Epidermal melanocyte (primary cell): ENCODE results near the gene MIA2.
"Not testable (repeated sequence)": the region's sequence is repeated elsewhere in the genome, so short reads cannot be mapped to it uniquely, and the experiment has no call there.

Experiments
- DNase-seq: peaks from one replicate; pipeline ENCODE4 v3.0.0; 2011; ENCODE audit warnings: low spot score; ENCODE audit not compliant: insufficient read length

MIA2 gene

DNA sequence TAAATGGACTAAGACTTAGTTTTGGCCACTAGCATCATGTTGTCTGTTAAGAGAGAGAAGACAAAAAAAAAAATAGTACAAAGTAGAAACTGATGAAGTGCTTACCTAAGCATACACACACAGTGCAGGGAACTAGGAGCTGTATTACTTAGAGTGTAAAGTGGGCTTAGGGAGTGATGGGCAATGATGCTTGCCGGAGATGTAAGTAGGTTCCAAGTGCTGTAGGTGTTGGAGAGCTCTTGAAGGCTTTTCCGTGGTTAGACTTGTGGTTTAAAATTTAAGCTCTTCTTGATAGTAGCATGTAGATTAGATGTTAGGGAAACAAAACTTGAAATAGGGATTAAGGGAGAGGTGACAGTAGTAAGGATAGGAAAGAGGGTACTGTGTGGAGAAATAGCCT is 34.7 kb downstream of the MIA2 start:
- no peak for DNase-seq

GRCh38 chr14:39272918-39273317 is 39.2 kb downstream of the MIA2 start:
- DNase-seq, result no peak

DNA sequence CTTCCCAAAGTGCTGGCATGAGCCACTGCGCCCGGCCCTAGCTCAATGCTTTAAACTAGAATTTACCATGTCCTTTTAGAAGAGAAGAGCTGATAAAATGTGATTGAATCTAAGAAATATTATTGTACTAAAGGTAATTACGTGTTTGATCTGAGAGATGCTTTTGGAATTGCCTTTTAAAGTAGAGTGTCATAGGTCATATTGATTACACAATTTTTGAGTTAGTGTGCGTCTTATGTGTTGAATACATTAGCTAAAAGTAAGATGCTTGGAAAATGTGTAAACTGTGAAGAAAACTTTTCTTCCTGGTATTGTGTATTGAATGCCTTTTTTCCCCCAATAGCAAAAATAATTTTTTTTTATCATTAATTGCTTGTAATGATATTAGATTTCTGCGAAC is 41.7 kb downstream of the MIA2 start:
- DNase-seq, result no peak

- no peak for DNase-seq
Observed at GRCh38 chr14:39276005-39276404, 42.3 kb downstream of the MIA2 start.

- no peak for DNase-seq
Observed at GRCh38 chr14:39276579-39277114, 42.9 kb downstream of the MIA2 start.

DNA sequence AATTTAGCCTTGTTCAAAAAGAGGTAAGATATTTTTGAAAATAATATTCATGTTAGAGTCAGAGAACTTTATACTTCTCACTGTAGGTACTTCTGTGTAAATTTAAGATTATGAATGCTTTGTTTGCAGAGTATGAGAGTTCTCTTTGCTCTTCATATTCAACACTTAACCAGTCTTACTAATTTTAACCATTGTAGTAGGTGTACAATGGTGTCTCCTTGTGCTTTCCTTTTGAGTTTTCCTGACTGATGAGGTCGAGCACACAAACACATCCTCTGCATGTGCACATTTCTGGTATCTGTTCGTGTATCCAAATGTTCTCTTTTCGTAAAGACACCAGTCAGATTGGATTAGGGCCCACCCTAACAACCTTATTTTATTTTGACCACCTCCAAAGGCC is 45.8 kb downstream of the MIA2 start:
- no peak for DNase-seq

GRCh38 chr14:39280678-39281077 is 47.0 kb downstream of the MIA2 start:
- not testable (repeated sequence) for DNase-seq

DNA sequence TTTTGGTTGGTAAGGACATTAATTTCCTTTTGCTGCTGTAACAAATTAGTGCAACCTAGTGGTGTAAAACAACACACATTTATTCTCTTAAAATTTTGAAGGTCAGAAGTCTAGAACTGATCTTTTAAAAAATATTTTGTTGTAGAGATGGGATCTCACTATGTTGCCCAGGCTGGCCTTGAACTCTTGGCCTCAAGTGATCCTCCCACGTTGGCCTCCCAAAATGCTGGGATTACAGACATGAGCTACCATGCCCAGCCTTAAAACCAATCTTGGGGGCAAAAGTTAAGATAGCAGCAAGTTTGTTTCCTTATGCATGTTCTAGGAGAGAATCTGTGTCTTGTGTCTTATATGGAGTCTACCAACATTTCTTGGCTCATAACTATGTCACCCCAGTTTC is 55.8 kb downstream of the MIA2 start:
- no peak for DNase-seq

GRCh38 chr14:39291701-39292100 is 58.0 kb downstream of the MIA2 start:
- DNase-seq, result no peak

GRCh38 chr14:39293629-39294028 is 59.9 kb downstream of the MIA2 start:
- no peak for DNase-seq

DNA sequence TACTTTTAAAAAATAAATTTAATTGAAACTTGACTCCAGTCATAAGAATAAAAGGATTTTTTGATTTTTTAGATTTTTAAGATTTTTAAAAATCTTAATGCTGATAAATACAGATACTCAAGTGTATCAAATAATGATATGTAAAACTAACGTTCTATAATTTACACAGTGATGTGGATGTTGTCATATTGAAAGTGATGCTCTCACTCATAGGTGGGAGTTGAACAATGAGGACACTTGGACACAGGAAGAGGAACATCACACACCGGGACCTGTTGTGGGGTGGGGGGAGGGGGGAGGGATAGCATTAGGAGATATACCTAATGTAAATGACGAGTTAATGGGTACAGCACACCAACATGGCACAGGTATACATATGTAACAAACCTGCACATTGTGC is 66.7 kb downstream of the MIA2 start:
- not testable (repeated sequence) for DNase-seq

- DNase-seq, result no peak
Observed at GRCh38 chr14:39302124-39302810, 68.6 kb downstream of the MIA2 start.

DNA sequence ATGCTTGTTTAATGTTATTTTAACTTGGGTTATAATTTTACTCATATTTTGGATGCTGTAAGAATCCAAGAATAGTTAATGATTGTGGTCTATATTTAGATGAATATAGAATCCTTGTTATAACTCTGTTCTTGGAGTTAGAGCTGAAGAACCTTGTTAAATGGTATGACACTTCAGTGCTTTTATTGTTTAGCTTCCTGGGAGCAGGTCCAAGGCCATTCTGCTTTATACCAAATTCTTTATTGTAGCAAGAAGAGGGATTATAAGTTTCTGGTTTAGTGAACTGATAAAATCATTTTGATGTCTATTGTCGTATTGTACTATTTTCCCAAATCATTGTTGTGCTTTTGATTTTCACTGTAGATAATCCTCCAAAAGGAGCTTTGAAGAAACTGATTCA is 69.4 kb downstream of the MIA2 start:
- no peak for DNase-seq

GRCh38 chr14:39307815-39308214 is 74.1 kb downstream of the MIA2 start:
- DNase-seq, result no peak

GRCh38 chr14:39310051-39310450 is 76.3 kb downstream of the MIA2 start:
- DNase-seq, result no peak

GRCh38 chr14:39315859-39316444 is 82.2 kb downstream of the MIA2 start:
- DNase-seq, result no peak

DNA sequence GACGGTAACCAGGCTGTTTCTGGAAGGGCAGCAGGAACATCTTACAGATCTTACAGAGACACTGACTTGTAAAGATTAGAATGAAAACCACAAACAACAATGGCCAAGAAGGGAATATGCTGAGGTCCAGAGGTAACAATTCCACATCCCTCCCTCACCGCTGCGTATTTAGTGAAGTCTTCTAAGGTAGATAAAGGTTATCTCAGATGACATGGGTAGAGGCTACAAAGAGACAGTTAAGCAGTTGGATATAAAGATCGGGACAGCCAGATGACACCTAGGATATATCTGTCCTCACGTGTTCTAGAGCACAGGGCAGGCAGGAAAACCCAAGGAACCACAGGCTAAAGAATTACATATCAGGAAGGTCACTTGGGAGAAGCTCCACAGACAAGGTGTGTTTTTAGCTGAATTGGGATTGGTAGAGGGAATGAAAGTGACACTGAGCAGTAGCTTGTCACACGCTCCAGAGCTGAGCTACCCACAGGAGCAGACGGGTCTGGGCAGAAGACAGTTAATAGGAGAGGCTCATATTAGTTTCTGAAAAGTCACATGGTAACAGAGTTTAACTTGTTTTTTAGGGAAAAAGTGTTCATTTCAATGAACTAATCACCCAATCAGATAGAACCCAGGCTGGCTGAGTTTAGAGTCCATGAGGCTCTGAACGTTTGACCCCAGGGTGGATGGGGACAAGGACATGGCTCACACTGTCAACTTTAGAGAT is 83.3 kb downstream of the MIA2 start:
- DNase-seq, result no peak

DNA sequence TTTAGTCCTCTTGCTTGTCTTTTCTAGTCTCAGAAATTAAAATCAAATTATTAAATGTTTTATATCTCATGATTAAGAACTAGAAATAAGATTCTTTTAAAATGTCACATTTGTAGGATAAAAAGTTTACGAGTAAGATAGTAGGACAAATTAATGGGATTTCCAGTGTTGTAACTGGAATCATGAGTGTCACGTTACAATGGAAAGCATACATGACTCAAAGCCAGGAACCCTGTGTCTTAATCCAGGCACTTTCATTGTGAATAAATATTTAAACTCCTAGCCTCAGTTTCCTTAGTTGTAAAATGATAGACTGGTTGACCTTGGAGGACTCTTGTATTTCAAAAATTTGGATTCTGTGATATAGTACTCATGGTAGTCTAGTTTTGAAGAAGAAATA is 84.9 kb downstream of the MIA2 start:
- DNase-seq, result no peak

DNA sequence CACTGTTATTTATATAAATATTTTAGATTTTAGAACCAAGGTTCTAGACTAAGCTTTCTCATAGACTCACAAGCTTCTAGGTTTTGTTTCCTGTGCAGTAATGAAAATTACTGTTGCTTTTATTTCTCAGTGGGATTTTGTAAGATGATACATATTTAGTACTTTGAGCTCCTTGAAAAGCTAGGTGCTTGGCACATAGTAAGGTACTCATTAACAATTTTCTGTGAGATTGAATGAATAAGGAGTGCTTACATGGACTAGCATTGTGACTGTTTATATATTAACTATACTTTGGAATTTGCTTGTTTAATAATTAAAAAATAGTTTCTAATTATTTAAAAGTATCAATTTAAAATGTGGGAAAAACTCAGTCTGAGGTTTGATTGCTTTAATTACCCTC is 85.7 kb downstream of the MIA2 start:
- DNase-seq, result no peak

DNA sequence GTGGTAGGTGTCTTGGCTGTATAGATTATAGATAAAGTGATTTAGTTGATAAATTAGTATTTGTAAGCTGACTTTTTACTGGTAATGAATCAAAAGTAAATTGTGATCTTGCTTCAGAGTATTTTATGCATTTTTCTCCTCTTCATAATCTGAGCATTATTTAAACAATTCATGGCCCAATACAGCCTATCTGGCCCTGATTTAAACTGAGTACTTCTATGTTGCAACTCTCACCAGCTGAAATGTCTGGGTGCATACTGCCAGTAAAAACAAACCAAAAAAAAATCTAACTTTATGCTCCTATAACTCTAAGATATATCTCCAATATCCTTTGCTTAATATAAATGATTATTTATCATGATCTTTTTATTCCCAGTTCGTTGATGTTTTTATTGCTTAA is 86.6 kb downstream of the MIA2 start:
- no peak for DNase-seq

DNA sequence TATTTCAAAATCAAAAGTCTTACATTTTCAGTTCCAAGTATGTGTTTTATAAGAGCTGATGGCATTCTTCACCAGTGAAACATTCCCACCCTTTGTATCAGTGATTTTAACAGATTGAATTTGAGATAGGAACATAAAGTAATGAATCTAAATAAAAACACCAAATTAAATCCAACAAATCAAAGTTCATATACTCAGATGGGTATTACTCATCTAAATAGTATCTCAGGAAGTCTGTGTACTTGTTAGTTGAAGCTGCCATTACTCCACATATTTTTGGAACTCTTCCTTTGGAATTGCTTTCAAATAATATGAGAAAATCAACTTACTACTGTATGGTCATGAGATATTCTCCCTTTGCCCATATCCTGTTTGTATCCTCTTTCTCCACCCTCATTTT is 89.1 kb downstream of the MIA2 start:
- DNase-seq, result no peak

- DNase-seq, result no peak
Observed at GRCh38 chr14:39324097-39324496, 90.4 kb downstream of the MIA2 start.

DNA sequence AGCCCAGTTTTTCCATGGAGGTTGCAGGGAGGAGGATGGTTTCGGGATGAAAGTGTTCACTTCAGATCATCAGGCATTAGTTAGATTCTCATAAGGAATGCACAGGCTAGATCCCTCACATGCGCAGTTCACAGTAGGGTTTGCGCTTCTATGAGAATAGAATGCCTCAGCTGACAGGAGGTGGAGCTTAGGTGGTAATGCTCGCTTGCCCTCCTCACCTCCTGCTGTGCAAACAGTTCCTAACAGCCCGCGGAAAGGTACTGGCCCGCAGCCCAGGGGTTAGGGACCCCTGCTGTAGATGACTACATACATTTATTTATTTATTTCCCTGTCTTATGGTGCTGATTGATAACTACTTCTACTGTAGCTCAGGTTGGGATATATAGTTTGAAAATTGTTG is 105.3 kb downstream of the MIA2 start:
- no peak for DNase-seq
